Stimulated activated CD8-positive, alpha-beta memory T cell treated with anti-CD3 and anti-CD28 coated beads, Interleukin-12 subunit alpha, Interleukin-12 subunit beta, amount 100 ng/mL, for 24 hours (primary cell): Measurements from ENCODE around the gene C1GALT1C1.

Experiments
- DNase-seq: peaks from one replicate; pipeline ENCODE4 v3.0.0-alpha.2; 2020; ENCODE audit errors: extremely low read depth

The C1GALT1C1 gene

GRCh38 chrX:120585702-120586101, 44.2 kb downstream of the C1GALT1C1 start:
- no peak for DNase-seq
